Coronary artery (tissue), 2 donors: Measurements from ENCODE around the gene SLC35A3.
"Not testable (repeated sequence)": the region's sequence is repeated elsewhere in the genome, so short reads cannot be mapped to it uniquely, and the experiment has no call there.

ENCODE experiments used
- DNase-seq: peaks from one replicate; pipeline ENCODE4 v3.0.0-alpha.2; 2017; ENCODE audit warnings: low spot score
- H3K27ac ChIP-seq, 2 donors: fragments of 200-600 bp; sonication (generic); one replicate each; pipeline ENCODE4 v1.5.1; 2016 to 2019
- H3K4me3 ChIP-seq: fragments of 200-600 bp; sonication (generic); 2 replicates; pipeline ENCODE4 v1.5.1; 2016; ENCODE audit warnings: mild to moderate bottlenecking, moderate library complexity
- CTCF ChIP-seq: fragments of 200-600 bp; sonication (generic); IDR thresholded peaks from one replicate; pipeline ENCODE4 v1.5.1; 2019; ENCODE audit warnings: antibody characterized with exemption

The SLC35A3 gene

GRCh38 chr1:99963041-99963795 is 6.6 kb upstream of the SLC35A3 start:
- no peak overlapping the region for H3K4me3 ChIP-seq
- H3K27ac ChIP-seq = no peak overlapping the region
- DNase-seq = no peak
- TF ChIP-seq CTCF = no peak

DNA sequence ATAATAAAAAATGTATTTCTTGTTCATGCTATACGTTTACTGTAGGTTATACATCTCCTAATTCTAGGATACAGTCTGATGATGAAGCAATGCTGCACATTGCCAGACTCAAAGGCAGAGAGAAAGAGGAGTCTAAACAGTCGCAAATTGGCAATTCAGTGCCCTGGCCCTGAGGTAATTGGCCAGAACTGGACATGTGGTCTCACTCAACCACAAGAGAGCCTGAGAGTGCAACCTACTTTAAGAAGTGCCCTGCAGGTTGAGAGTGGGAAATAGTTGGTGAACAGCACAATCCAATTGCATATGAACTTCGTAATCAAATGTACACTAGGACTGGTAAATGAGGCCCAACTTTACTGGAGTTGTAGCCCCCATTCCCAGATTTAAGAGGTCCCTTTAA is 5.0 kb upstream of the SLC35A3 start:
- no peak overlapping the region for H3K27ac ChIP-seq
- TF ChIP-seq CTCF = no peak
- no peak for DNase-seq
- no peak overlapping the region for H3K4me3 ChIP-seq

DNA sequence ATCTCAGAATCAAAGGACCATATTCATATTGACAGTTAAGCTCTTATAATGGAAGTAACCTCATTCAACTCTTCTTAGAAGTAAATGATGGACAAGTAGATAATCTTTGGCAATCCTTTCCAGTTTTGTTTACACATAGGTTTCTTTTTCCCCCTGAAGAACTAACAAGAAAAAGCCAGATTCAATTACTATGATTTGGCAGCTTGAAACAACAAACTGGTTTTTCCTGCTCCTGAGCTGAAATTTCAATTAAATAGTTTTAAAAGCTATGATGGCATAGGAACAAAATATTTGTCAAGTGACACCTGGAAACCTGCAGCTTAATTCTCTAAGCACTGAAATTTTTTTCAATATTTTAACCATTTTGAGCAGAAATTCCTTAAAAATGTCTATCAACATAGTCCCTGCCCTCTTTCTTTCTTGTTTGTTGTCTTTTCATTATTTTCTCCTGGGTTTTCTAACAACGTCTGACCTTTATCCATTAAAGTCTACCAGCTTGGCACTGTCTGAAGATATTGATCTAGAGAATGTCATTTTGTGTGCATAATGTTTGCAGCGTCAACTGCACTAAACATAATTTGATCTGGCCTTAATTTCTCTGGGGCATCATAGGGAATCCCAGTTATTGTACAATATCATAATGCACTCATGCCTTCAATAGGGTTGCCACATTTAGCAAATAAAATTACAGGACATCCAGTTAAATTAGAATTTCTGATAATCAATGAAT is 4.0 kb upstream of the SLC35A3 start:
- TF ChIP-seq CTCF = no peak
- DNase-seq = no peak
- no peak overlapping the region for H3K27ac ChIP-seq
- H3K4me3 ChIP-seq = no peak overlapping the region

DNA sequence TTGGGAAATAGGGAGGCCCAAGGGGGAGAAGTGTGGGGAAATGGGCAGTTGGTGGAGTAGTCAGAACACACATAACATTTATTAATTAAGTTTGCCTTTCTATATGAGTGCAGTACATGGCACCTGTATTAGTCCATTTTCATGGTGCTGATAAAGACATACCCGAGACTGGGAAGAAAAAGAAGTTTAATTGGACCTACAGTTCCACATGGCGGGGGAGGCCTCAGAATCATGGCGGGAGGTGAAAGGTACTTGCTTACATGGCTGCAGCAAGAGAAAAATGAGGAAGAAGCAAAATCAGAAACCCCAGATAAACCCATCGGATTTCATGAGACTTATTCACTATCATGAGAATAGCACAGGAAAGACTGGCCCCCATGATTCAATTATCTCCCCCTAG is 1.6 kb upstream of the SLC35A3 start:
- no peak overlapping the region for H3K4me3 ChIP-seq
- TF ChIP-seq CTCF = no peak
- no peak overlapping the region for H3K27ac ChIP-seq
- no peak for DNase-seq

GRCh38 chr1:99969260-99969728 is 502 bp upstream of the SLC35A3 start:
- DNase-seq = no peak
- peak overlapping the region; percentile 33 to 79 for H3K27ac ChIP-seq
- peak overlapping the region; percentile 96 for H3K4me3 ChIP-seq
- TF ChIP-seq CTCF = no peak

- Histone ChIP-seq H3K27ac (peak overlapping the region in 1 of 2 donors; percentile 79), H3K4me3 (peak overlapping the region; percentile 96)
- TF ChIP-seq CTCF = no peak
- DNase-seq = no peak
Measured at GRCh38 chr1:99970713-99971255, 988 bp downstream of the SLC35A3 start.

- not testable (repeated sequence) for H3K27ac ChIP-seq, DNase-seq, H3K4me3 ChIP-seq
Measured at GRCh38 chr1:99972066-99972465, 2.3 kb downstream of the SLC35A3 start.
